IMR-90 (cell line): ENCODE results near the gene TRAP1. TPM values are rescaled to one million over a fixed set of nuclear protein-coding genes. Genes with fewer than 3 reads are reported as not detected.
A peak's percentile ranks its signal among the peaks of the same experiment; 100 is the strongest.

Experiments used
- ATAC-seq: fragments of 200-7000 bp; cut with Tn5 transposase; 2 replicates; pipeline ENCODE4 v1.9.1; 2020; ENCODE audit warnings: low read depth, mild to moderate bottlenecking, moderate library complexity
- BruUV-seq: library from RNA; stranded (reverse); fragments of 400-500 nt; replicated peaks from 2 replicates; lab custom pipeline; 2021; lab: Mats Ljungman, UMichigan
- CTCF ChIA-PET: fragments of 300-600 bp; formaldehyde crosslinking; extraction: SDS; loops from one replicate; lab custom pipeline; 2021; ENCODE audit warnings: antibody characterized with exemption; lab: Yijun Ruan, JAX
- POLR2A ChIA-PET: fragments of 300-600 bp; sonication (Branson Sonifier 250); formaldehyde crosslinking; loops from one replicate; lab custom pipeline; 2022; ENCODE audit warnings: antibody characterized with exemption; ENCODE audit not compliant: unreplicated experiment; lab: Charles Lee
- DNase-seq: peaks from one replicate; pipeline ENCODE4 v3.0.0; 2013
- H2AFZ ChIP-seq: replicated peaks from 2 replicates; pipeline ENCODE3; 2013; ENCODE audit warnings: low read length, mild to moderate bottlenecking; ENCODE audit not compliant: poor library complexity
- H2AK5ac ChIP-seq: 2 replicates; pipeline ENCODE4 v1.6.1; 2013; ENCODE audit warnings: low read depth, low read length, inconsistent platforms
- H2AK9ac ChIP-seq: replicated peaks from 2 replicates; pipeline ENCODE3; 2013; ENCODE audit warnings: mild to moderate bottlenecking, low read depth, low read length, moderate library complexity; ENCODE audit not compliant: poor library complexity
- H2BK120ac ChIP-seq: 2 replicates; pipeline ENCODE4 v1.6.1; 2013; ENCODE audit warnings: low read depth, low read length, inconsistent platforms
- H2BK15ac ChIP-seq: 3 replicates; pipeline ENCODE4 v1.6.1; 2013; ENCODE audit warnings: low read depth, low read length, inconsistent platforms
- H2BK20ac ChIP-seq: 2 replicates; pipeline ENCODE4 v1.6.1; 2013; ENCODE audit warnings: low read depth, mild to moderate bottlenecking, inconsistent platforms, low read length, moderate library complexity
- H2BK5ac ChIP-seq: 2 replicates; pipeline ENCODE4 v1.6.1; 2013; ENCODE audit warnings: mild to moderate bottlenecking, low read depth, low read length, inconsistent platforms; ENCODE audit not compliant: poor library complexity, severe bottlenecking
- H3K14ac ChIP-seq: replicated peaks from 2 replicates; pipeline ENCODE4 v1.6.1; 2013; ENCODE audit warnings: low read depth, low read length, inconsistent platforms
- H3K18ac ChIP-seq: 2 replicates; pipeline ENCODE4 v1.6.1; 2013; ENCODE audit warnings: low read depth, low read length, control low read depth
- H3K23ac ChIP-seq: 2 replicates; pipeline ENCODE4 v1.6.1; 2013; ENCODE audit warnings: low read depth, low read length, inconsistent platforms
- H3K27ac ChIP-seq: 2 replicates; pipeline ENCODE4 v1.5.1; 2013; ENCODE audit warnings: mild to moderate bottlenecking, control low read depth, low read length; ENCODE audit not compliant: insufficient read depth
- H3K27me3 ChIP-seq: 2 replicates; pipeline ENCODE4 v1.6.1; 2013; ENCODE audit warnings: low read length; ENCODE audit not compliant: control insufficient read depth, insufficient read depth
- H3K36me3 ChIP-seq: 2 replicates; pipeline ENCODE4 v1.6.1; 2013; ENCODE audit warnings: low read length, mixed read lengths; ENCODE audit not compliant: control insufficient read depth, insufficient read depth
- H3K4ac ChIP-seq: 2 replicates; pipeline ENCODE4 v1.6.1; 2013; ENCODE audit warnings: low read depth, low read length, inconsistent platforms
- H3K4me1 ChIP-seq: 2 replicates; pipeline ENCODE4 v1.6.1; 2013; ENCODE audit warnings: low read length, mixed read lengths; ENCODE audit not compliant: control insufficient read depth, insufficient read depth
- H3K4me2 ChIP-seq: 2 replicates; pipeline ENCODE4 v1.6.1; 2013; ENCODE audit warnings: low read depth, mild to moderate bottlenecking, control low read depth, low read length, moderate library complexity
- H3K4me3 ChIP-seq: 2 replicates; pipeline ENCODE4 v1.5.1; 2013; ENCODE audit warnings: low read depth, mild to moderate bottlenecking, control low read depth, low read length, moderate library complexity; ENCODE audit not compliant: insufficient read depth
- H3K56ac ChIP-seq: 2 replicates; pipeline ENCODE4 v1.6.1; 2013; ENCODE audit warnings: low read length, inconsistent platforms; ENCODE audit not compliant: insufficient read depth; ENCODE audit errors: extremely low read depth
- H3K79me1 ChIP-seq, 2 experiments: 2 replicates each; pipeline ENCODE4 v1.6.1; 2013; ENCODE audit warnings: low read length in 2 of 2, inconsistent platforms in 1 of 2, low read depth in 1 of 2
- H3K9ac ChIP-seq: 2 replicates; pipeline ENCODE4 v1.6.1; 2013; ENCODE audit warnings: low read depth, low read length, control low read depth
- H3K9me1 ChIP-seq: 2 replicates; pipeline ENCODE4 v1.6.1; 2013; ENCODE audit warnings: low read length, inconsistent platforms; ENCODE audit not compliant: insufficient read depth
- H3K9me3 ChIP-seq: 2 replicates; pipeline ENCODE4 v1.6.1; 2013; ENCODE audit warnings: low read length; ENCODE audit not compliant: control insufficient read depth, insufficient read depth
- H4K20me1 ChIP-seq: 2 replicates; pipeline ENCODE4 v1.6.1; 2013; ENCODE audit warnings: low read length, inconsistent platforms; ENCODE audit not compliant: insufficient read depth
- H4K5ac ChIP-seq: 2 replicates; pipeline ENCODE4 v1.6.1; 2013; ENCODE audit warnings: mild to moderate bottlenecking, low read depth, low read length, control low read depth
- H4K8ac ChIP-seq, 2 experiments: 2 replicates each; pipeline ENCODE4 v1.6.1; 2013; ENCODE audit warnings: low read depth in 2 of 2, low read length in 2 of 2, control low read depth in 1 of 2, inconsistent platforms in 1 of 2
- H4K91ac ChIP-seq: 2 replicates; pipeline ENCODE4 v1.6.1; 2013; ENCODE audit warnings: low read depth, low read length, inconsistent platforms; ENCODE audit not compliant: insufficient read depth
- BHLHE40 ChIP-seq: fragments of 150-350 bp; IDR thresholded peaks from 2 replicates; pipeline ENCODE4 v1.6.1; 2016; ENCODE audit warnings: mild to moderate bottlenecking, low read depth, low read length
- CEBPB ChIP-seq: IDR thresholded peaks from 2 replicates; pipeline ENCODE4 v1.6.1; 2012; ENCODE audit warnings: low read depth, low read length, improper control_type of control experiment
- CHD1 ChIP-seq: IDR thresholded peaks from 2 replicates; pipeline ENCODE4 v1.6.1; 2012; ENCODE audit warnings: low read depth, low read length, improper control_type of control experiment
- ELK1 ChIP-seq: fragments of 150-350 bp; IDR thresholded peaks from 2 replicates; pipeline ENCODE4 v1.6.1; 2016; ENCODE audit warnings: low read depth, mild to moderate bottlenecking, low read length, moderate library complexity, borderline replicate concordance
- FOS ChIP-seq: fragments of 150-350 bp; IDR thresholded peaks from 2 replicates; pipeline ENCODE4 v1.6.1; 2016; ENCODE audit warnings: low read depth, low read length
- MAFK ChIP-seq: IDR thresholded peaks from 2 replicates; pipeline ENCODE4 v1.6.1; 2012; ENCODE audit warnings: low read depth, low read length, improper control_type of control experiment
- MAZ ChIP-seq: IDR thresholded peaks from 2 replicates; pipeline ENCODE4 v1.6.1; 2012; ENCODE audit warnings: low read depth, mild to moderate bottlenecking, low read length, improper control_type of control experiment, moderate library complexity, borderline replicate concordance
- MXI1 ChIP-seq: IDR thresholded peaks from 2 replicates; pipeline ENCODE4 v1.6.1; 2012; ENCODE audit warnings: low read depth, mild to moderate bottlenecking, low read length, moderate library complexity, borderline replicate concordance
- NFE2L2 ChIP-seq: fragments of 150-350 bp; IDR thresholded peaks from 2 replicates; pipeline ENCODE4 v1.6.1; 2016; ENCODE audit warnings: low read depth, mild to moderate bottlenecking, low read length
- RAD21 ChIP-seq: IDR thresholded peaks from 2 replicates; pipeline ENCODE4 v1.6.1; 2012; ENCODE audit warnings: low read length, improper control_type of control experiment
- RFX5 ChIP-seq: IDR thresholded peaks from 2 replicates; pipeline ENCODE4 v1.8.0; 2012; ENCODE audit warnings: low read depth, mild to moderate bottlenecking, low read length, moderate library complexity
- SMC3 ChIP-seq: fragments of 150-350 bp; IDR thresholded peaks from 2 replicates; pipeline ENCODE4 v1.6.1; 2016; ENCODE audit warnings: low read depth, mild to moderate bottlenecking, antibody characterized with exemption, low read length, moderate library complexity
- WGBS, 2 experiments: methylation state at CpG; one replicate each; pipeline versions ENCODE4 v1.1.5 to v1.1.7; 2013; ENCODE audit warnings: missing lambda C conversion rate in 2 of 2; ENCODE audit not compliant: insufficient read length in 1 of 2; ENCODE audit errors: extremely low coverage in 2 of 2; 5-methylcytosine and 5-hydroxymethylcytosine counted together
- dilution Hi-C: fragments of 300-500 bp; cut with HindIII; formaldehyde crosslinking; loops from one replicate; pipeline ENCODE4 v1.14.3; 2018; ENCODE audit warnings: low sequenced_read_pairs; ENCODE audit not compliant: unreplicated experiment
- in situ Hi-C: fragments of 300-500 bp; cut with MboI; formaldehyde crosslinking; loops from 3 replicates; pipeline ENCODE4 v1.14.3; 2019; ENCODE audit warnings: low sequenced_read_pairs, inconsistent platforms, mixed read lengths
- intact Hi-C: fragments of 100-400 bp; cut with micrococcal nuclease; formaldehyde crosslinking; loops from 2 replicates; pipeline ENCODE4 v1.10.0; 2022
- polyA plus RNA-seq, 3 experiments: library from polyadenylated mRNA; depleted of rRNA; stranded (reverse); fragments of >200 nt; gene quantifications; 2 replicates each; pipeline ENCODE4 v1.2.3, GENCODE V29; 2012; ENCODE audit warnings: low replicate concordance in 1 of 3
- total RNA-seq: library from RNA; depleted of rRNA; stranded (reverse); fragments of >200 nt; gene quantifications from 2 replicates; pipeline ENCODE4 v1.2.3, GENCODE V29; 2012
- TF ChIP-seq, protein P1 (sequence below): conservative IDR thresholded peaks from 2 replicates; pipeline ENCODE4 v1.5.1; 2012; ENCODE audit warnings: mild to moderate bottlenecking, low read depth, low read length, improper control_type of control experiment
- TF ChIP-seq, protein P2 (sequence below): fragments of 150-350 bp; IDR thresholded peaks from 2 replicates; pipeline ENCODE4 v1.6.1; 2017; ENCODE audit warnings: mild to moderate bottlenecking, antibody characterized with exemption, low read length, low read depth

Gene TRAP1
- total and polyA plus RNA-seq, 2 of the 4 experiments (the other 2 are of a cell fraction): 139 to 145 TPM

DNA sequence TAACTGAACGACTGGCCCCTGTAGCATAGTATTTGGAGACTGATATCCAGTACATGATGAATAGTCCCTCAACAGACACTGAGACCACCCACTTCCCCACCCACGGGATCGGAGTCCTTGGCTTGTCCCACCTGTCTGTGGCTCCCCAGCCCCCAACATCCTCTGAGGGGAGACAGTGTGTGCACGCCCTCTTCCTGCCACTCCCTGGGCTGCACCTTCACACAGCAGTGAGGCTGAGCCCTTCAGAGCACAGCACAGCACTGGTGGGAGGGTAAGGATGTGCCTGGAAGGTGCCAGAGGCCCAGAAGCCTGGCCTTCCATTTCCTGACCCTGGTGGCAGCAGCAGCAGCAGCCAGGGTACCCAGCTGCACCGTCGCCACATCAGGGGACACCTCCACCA, 51.8 kb downstream of the TRAP1 start:
- H3K36me3 ChIP-seq: peaks cover 46% of the 10 kb centered on the region
- H4K5ac ChIP-seq: no peak overlapping the region
- no peak overlapping the region for H3K4me2 ChIP-seq
- no peaks in the 10 kb centered on the region; the same call in 1 of the 2 replicates for H4K20me1 ChIP-seq
- dilution Hi-C loops (no loop called here), in situ Hi-C loops (no loop called here), intact Hi-C loops (no loop called here)
- no peak overlapping the region for H2BK5ac ChIP-seq
- ATAC-seq (no peak), DNase-seq (no peak)
- no peaks in the 10 kb centered on the region for H3K9me1 ChIP-seq
- H2BK15ac ChIP-seq: no peak overlapping the region
- H3K4me3 ChIP-seq: no peak overlapping the region
- no peak overlapping the region for H4K91ac ChIP-seq
- H3K56ac ChIP-seq: no peak overlapping the region
- no TSS peak for BruUV-seq
- no peak overlapping the region for H2BK20ac ChIP-seq
- no peaks in the 10 kb centered on the region for H3K4me1 ChIP-seq
- CTCF ChIA-PET: no interaction called here
- no peak overlapping the region for H3K18ac ChIP-seq
- H3K23ac ChIP-seq: no peak overlapping the region
- H3K27me3 ChIP-seq: no peaks in the 10 kb centered on the region
- peaks cover 0 to 11% of the 10 kb centered on the region in 2 experiments; a peak in 2 of 4 replicates for H3K79me1 ChIP-seq
- peaks cover 8% of the 10 kb centered on the region for H3K9me3 ChIP-seq
- 100% methylated on average over 2 of the region's 6 CpGs; no CpG with 5 or more reads in 1 of the 2 experiments for WGBS, 2 experiments
- POLR2A ChIA-PET: no interaction called here
- H2AFZ ChIP-seq: peak overlapping the region; percentile 32
- peak overlapping the region; percentile 61 for H2AK9ac ChIP-seq
- TF ChIP-seq BHLHE40 (no peak), SMC3 (no peak), MAZ (no peak), MXI1 (no peak), CHD1 (no peak), RFX5 (no peak), ELK1 (no peak), CEBPB (no peak), RAD21 (no peak), NFE2L2 (no peak), FOS (no peak), MAFK (no peak)
- TF ChIP-seq, protein P1, sequence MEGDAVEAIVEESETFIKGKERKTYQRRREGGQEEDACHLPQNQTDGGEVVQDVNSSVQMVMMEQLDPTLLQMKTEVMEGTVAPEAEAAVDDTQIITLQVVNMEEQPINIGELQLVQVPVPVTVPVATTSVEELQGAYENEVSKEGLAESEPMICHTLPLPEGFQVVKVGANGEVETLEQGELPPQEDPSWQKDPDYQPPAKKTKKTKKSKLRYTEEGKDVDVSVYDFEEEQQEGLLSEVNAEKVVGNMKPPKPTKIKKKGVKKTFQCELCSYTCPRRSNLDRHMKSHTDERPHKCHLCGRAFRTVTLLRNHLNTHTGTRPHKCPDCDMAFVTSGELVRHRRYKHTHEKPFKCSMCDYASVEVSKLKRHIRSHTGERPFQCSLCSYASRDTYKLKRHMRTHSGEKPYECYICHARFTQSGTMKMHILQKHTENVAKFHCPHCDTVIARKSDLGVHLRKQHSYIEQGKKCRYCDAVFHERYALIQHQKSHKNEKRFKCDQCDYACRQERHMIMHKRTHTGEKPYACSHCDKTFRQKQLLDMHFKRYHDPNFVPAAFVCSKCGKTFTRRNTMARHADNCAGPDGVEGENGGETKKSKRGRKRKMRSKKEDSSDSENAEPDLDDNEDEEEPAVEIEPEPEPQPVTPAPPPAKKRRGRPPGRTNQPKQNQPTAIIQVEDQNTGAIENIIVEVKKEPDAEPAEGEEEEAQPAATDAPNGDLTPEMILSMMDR: no peak
- TF ChIP-seq, protein P2, sequence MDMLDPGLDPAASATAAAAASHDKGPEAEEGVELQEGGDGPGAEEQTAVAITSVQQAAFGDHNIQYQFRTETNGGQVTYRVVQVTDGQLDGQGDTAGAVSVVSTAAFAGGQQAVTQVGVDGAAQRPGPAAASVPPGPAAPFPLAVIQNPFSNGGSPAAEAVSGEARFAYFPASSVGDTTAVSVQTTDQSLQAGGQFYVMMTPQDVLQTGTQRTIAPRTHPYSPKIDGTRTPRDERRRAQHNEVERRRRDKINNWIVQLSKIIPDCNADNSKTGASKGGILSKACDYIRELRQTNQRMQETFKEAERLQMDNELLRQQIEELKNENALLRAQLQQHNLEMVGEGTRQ: no peak
- H3K14ac ChIP-seq: no peak overlapping the region
- H4K8ac ChIP-seq: no peak overlapping the region
- no peak overlapping the region for H3K9ac ChIP-seq
- H3K4ac ChIP-seq: no peak overlapping the region
- no peak overlapping the region for H2BK120ac ChIP-seq
- H2AK5ac ChIP-seq: no peak overlapping the region
- H3K27ac ChIP-seq: no peak overlapping the region
